Activated CD4-positive, alpha-beta memory T cell treated with anti-CD3 and anti-CD28 coated beads for 36 hours (primary cell): ENCODE measurements around the gene MAS1. TPM values are rescaled to one million over a fixed set of nuclear protein-coding genes. Genes with fewer than 3 reads are reported as not detected.

Experiments used
- CTCF ChIA-PET: fragments of 350-600 bp; sonication (Branson Sonifier 250); formaldehyde crosslinking; loops from one replicate; lab custom pipeline; 2021; ENCODE audit warnings: antibody characterized with exemption, inconsistent platforms; lab: Charles Lee
- POLR2A ChIA-PET: fragments of 350-600 bp; sonication (Branson Sonifier 250); formaldehyde crosslinking; loops from one replicate; lab custom pipeline; 2021; ENCODE audit warnings: antibody characterized with exemption; lab: Charles Lee
- DNase-seq: peaks from one replicate; pipeline ENCODE4 v3.0.0-alpha.2; 2020
- H3K27ac Mint-ChIP-seq: one replicate; pipeline ENCODE4 v1.8.0; 2021; ENCODE audit warnings: mixed read lengths
- H3K27me3 Mint-ChIP-seq: one replicate; pipeline ENCODE4 v1.8.0; 2021; ENCODE audit warnings: mixed read lengths
- H3K36me3 Mint-ChIP-seq: one replicate; pipeline ENCODE4 v1.8.0; 2021; ENCODE audit warnings: mixed read lengths
- H3K4me1 Mint-ChIP-seq: one replicate; pipeline ENCODE4 v1.8.0; 2021; ENCODE audit warnings: low read depth, mixed read lengths
- H3K4me3 Mint-ChIP-seq: one replicate; pipeline ENCODE4 v1.8.0; 2021; ENCODE audit warnings: mild to moderate bottlenecking, mixed read lengths
- H3K9me3 Mint-ChIP-seq: one replicate; pipeline ENCODE4 v1.8.0; 2021; ENCODE audit warnings: mixed read lengths
- intact Hi-C: fragments of 100-400 bp; cut with micrococcal nuclease; formaldehyde crosslinking; loops from one replicate; pipeline ENCODE4 v1.15.1; 2023
- total RNA-seq, 2 experiments: library from RNA; stranded (reverse); gene quantifications; one replicate each; pipeline ENCODE4 v1.2.3, GENCODE V29; 2021

The MAS1 gene
- total RNA-seq, 2 experiments from 2014 or later: not detected

DNA sequence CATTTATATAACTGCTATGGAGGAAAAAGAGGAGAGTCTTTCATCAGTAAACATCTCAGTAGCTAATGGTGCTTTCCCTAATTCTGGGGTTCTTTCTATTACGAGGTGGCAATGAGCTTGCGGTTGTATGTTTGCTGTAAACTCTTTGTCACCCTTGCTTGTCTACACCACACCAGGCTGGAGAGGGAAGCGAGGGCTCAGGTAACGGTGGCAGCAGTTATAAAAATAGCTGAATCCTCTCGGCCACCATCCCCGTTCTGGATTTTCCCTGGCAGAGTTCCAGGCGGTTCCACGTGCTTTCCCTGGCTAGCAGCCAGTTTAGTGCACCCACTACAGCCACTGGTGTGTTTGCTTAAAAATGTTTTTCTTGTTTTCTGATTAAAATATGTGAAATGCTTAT is 39.0 kb downstream of the MAS1 start:
- ChIA-PET CTCF (interaction anchor here (1.0 to 1.5 kb wide), 4 partner anchors 44 to 250 kb away, joined by 3 to 4 read pairs (median 4); partner anchors contain the start of gene WTAP), POLR2A (interaction anchor here (0.6 to 2.9 kb wide), 9 partner anchors 21 to 534 kb away, joined by 3 to 8 read pairs (median 3); partner anchors contain the start of gene WTAP)
- intact Hi-C loops: no loop called here
- H3K4me3 Mint-ChIP-seq: peak overlapping the region; percentile 18
- no peaks in the 10 kb centered on the region for H3K9me3 Mint-ChIP-seq
- peaks cover 37% of the 10 kb centered on the region for H3K4me1 Mint-ChIP-seq
- H3K36me3 Mint-ChIP-seq: no peaks in the 10 kb centered on the region
- peaks cover 2% of the 10 kb centered on the region for H3K27me3 Mint-ChIP-seq
- DNase-seq: peak; percentile 78
- H3K27ac Mint-ChIP-seq: peak overlapping the region; percentile 92

DNA sequence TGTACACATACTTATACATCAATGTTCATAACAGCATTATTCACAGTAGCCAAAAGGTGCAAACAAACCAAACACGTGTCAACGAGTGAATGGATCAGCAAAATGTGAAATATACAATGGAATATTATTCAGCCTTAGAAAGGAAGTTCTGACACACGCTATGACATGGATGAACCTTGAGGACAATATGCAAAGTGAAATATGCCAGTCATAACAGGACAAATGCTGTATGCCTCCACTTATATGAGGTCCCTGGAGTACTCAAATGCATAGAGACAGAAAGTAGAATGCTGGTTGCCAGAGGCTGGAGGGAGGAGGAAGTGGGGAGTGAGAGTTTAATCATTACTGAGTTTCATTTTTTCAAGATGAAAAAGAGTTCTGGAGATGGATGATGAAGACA is 40.3 kb downstream of the MAS1 start:
- H3K27ac Mint-ChIP-seq: peak overlapping the region; percentile 92
- H3K4me3 Mint-ChIP-seq: no peak overlapping the region
- peak; percentile 69 for DNase-seq
- POLR2A ChIA-PET: interaction anchor here (1.3 to 2.9 kb wide), 5 partner anchors 43 to 533 kb away, joined by 3 to 8 read pairs (median 7); partner anchors contain the start of gene WTAP
- H3K9me3 Mint-ChIP-seq: peaks cover 6% of the 10 kb centered on the region
- CTCF ChIA-PET: interaction anchor here (0.8 to 1.0 kb wide), 3 partner anchors 10 to 251 kb away, joined by 3 to 4 read pairs (median 3); no protein-coding TSS in a partner anchor
- H3K4me1 Mint-ChIP-seq: peaks cover 37% of the 10 kb centered on the region
- peaks cover 2% of the 10 kb centered on the region for H3K27me3 Mint-ChIP-seq
- intact Hi-C loops: loop anchor here (1.0 kb wide), 11 partner anchors 10 to 892 kb away; partner anchors contain the start of genes MRPL18 and WTAP
- H3K36me3 Mint-ChIP-seq: no peaks in the 10 kb centered on the region

DNA sequence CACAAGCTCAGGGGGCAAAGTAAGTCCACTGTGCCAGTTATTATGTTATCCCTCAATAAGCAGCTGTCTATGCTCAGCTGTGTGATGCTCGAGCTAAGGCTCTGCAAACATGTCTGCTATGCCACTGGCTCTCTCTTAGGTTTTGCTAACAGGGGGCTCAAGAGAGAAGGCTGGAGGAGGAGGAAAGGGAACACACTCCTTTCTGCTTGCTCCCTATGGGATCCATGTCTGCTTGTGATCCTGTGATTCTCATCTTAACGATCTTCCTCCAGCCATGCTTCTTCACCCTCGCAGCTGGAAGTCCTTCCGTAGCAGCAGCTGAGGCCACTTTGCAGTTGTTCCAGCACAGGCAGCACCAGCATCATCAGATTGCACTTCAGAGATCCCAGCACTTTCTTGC is 41.1 kb downstream of the MAS1 start:
- no peak for DNase-seq
- CTCF ChIA-PET: interaction anchor here (1.0 to 1.1 kb wide), 2 partner anchors 9 to 588 kb away, joined by 3 to 4 read pairs; no protein-coding TSS in a partner anchor
- Mint-ChIP-seq H3K27me3 (peaks cover 2% of the 10 kb centered on the region), H3K27ac (peak overlapping the region; percentile 92), H3K4me3 (no peak overlapping the region), H3K36me3 (no peaks in the 10 kb centered on the region), H3K9me3 (peaks cover 6% of the 10 kb centered on the region), H3K4me1 (peaks cover 37% of the 10 kb centered on the region)
- intact Hi-C loops: loop anchor here (1.0 kb wide), 11 partner anchors 9 to 893 kb away; partner anchors contain the start of genes MRPL18 and WTAP
- POLR2A ChIA-PET: interaction anchor here (1.3 to 2.9 kb wide), 2 partner anchors 42 to 205 kb away, joined by 7 to 8 read pairs; partner anchors contain the start of gene WTAP

DNA sequence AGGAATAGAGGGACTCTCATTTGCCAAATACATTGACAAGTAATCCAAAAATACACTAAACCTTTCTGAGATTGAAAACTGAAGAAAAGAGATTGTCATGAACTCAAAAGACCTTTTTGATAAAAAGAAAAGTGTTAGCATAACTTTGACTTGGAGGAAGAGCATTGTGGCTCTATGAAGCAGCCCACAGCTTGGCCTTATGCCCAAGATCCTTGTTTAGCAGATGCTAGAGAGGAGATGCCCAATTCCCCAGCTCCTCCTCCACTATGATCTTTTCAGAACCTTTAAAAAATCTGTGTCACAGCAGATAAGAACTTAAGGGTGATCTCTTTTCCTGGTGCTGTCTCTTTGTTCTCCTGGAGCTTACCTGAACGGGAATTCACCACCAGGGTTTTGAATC is 42.3 kb downstream of the MAS1 start:
- POLR2A ChIA-PET: no interaction called here
- H3K27me3 Mint-ChIP-seq: no peaks in the 10 kb centered on the region
- H3K9me3 Mint-ChIP-seq: peaks cover 6% of the 10 kb centered on the region
- CTCF ChIA-PET: interaction anchor here (1.0 kb wide), 1 partner anchor 586 kb away, joined by 4 read pairs; no protein-coding TSS in a partner anchor
- no peak overlapping the region for H3K27ac Mint-ChIP-seq
- peaks cover 37% of the 10 kb centered on the region for H3K4me1 Mint-ChIP-seq
- intact Hi-C loops: no loop called here
- no peak overlapping the region for H3K4me3 Mint-ChIP-seq
- no peak for DNase-seq
- H3K36me3 Mint-ChIP-seq: no peaks in the 10 kb centered on the region

DNA sequence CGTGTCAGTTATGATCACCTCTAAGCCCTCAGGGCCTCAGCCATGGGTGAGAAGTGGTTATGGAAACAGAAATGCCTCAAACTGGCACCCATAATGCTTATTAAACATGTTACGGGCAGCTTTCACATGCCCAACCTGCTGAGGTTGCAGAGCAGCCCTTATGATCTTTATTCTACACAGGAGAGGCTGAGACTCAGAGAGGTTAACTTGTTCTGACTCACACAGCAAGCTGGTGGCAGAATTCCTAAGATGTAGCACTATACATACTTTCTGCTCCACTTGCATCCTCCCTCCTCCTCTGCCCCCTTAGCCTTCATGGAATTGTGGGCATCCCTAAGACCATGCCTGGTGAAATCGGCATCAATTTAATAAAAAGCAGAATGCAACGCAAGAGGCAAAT is 43.4 kb downstream of the MAS1 start:
- no peak overlapping the region for H3K27ac Mint-ChIP-seq
- ChIA-PET CTCF (no interaction called here), POLR2A (no interaction called here)
- no peak overlapping the region for H3K4me3 Mint-ChIP-seq
- H3K27me3 Mint-ChIP-seq: peaks cover 4% of the 10 kb centered on the region
- H3K4me1 Mint-ChIP-seq: peaks cover 34% of the 10 kb centered on the region
- peaks cover 6% of the 10 kb centered on the region for H3K9me3 Mint-ChIP-seq
- no peak for DNase-seq
- no peaks in the 10 kb centered on the region for H3K36me3 Mint-ChIP-seq
- intact Hi-C loops: no loop called here

DNA sequence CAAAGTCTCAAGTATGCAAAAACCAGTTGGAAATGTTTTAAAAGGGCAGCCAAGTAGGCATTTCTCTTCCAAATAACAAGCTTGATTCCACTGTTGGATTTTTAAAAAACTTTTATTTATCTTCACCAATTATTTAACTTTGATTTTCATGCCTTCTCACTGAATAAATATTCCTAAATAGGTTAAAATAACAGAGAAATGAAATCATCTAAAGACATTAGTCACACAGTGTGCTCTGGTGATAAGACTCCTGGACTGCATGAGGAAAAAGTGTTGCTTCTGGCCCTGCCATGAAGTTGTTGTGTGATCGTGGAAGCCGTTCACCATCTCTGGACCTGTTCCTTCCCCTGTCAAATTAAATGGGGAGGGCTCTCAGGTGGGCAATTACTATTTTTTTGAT is 44.3 kb downstream of the MAS1 start:
- ChIA-PET CTCF (no interaction called here), POLR2A (no interaction called here)
- DNase-seq: no peak
- Mint-ChIP-seq H3K27ac (no peak overlapping the region), H3K4me3 (no peak overlapping the region), H3K36me3 (no peaks in the 10 kb centered on the region), H3K4me1 (peaks cover 26% of the 10 kb centered on the region), H3K9me3 (peaks cover 6% of the 10 kb centered on the region), H3K27me3 (peaks cover 4% of the 10 kb centered on the region)
- intact Hi-C loops: no loop called here

DNA sequence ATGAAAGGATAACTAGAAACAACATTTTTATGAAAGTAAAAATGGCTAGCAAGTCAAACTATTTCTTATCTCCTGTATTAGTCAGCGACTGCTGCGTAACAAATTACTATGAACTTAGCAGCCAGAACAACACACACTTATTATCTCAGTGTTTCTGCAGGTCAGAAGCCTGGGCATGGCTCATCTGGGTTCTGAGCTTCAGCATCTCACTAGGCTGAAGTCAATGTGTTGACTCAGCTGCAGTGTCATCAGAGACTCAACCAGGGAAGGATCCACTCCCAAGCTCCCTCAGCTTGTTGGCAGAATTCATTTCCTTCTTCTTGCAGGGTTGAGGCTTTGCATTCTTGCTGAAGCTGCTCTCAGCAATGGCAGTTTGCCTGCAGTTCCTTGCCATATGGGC is 44.8 kb downstream of the MAS1 start:
- Mint-ChIP-seq H3K36me3 (no peaks in the 10 kb centered on the region), H3K27me3 (peaks cover 4% of the 10 kb centered on the region), H3K27ac (no peak overlapping the region), H3K4me1 (peaks cover 20% of the 10 kb centered on the region), H3K4me3 (no peak overlapping the region), H3K9me3 (peaks cover 6% of the 10 kb centered on the region)
- intact Hi-C loops: no loop called here
- POLR2A ChIA-PET: no interaction called here
- CTCF ChIA-PET: no interaction called here
- no peak for DNase-seq

DNA sequence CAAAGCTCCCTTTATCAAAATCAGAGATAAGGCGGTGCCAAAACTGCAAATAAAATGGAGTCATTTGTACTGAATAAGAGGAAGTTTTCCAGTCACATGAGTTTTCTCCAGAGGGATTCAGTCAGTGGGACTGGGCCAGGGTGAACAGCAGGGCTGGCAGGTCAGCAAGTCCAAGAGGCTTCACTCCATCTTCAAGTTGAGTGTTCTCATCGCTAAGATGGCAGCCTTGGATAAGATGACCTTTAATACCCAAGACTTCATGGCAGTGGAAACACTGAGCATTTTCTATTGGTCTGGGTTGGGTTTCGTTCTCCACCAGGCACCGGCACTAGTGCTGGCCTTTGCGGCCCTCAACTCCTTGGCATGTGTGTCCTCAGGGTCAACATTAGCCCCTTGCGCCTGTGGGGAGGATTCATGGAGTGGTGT is 48.8 kb downstream of the MAS1 start:
- ChIA-PET POLR2A (no interaction called here), CTCF (interaction anchor here (0.9 to 2.3 kb wide), 2 partner anchors 76 to 77 kb away, joined by 3 to 24 read pairs; no protein-coding TSS in a partner anchor)
- peaks cover 15% of the 10 kb centered on the region for H3K9me3 Mint-ChIP-seq
- no peak overlapping the region for H3K4me3 Mint-ChIP-seq
- peaks cover 8% of the 10 kb centered on the region for H3K27me3 Mint-ChIP-seq
- no peak overlapping the region for H3K27ac Mint-ChIP-seq
- peaks cover 3% of the 10 kb centered on the region for H3K4me1 Mint-ChIP-seq
- no peak for DNase-seq
- H3K36me3 Mint-ChIP-seq: peaks cover 2% of the 10 kb centered on the region
- intact Hi-C loops: loop anchor here (2.0 to 5.0 kb wide), 3 partner anchors 219 to 772 kb away; partner anchors contain the start of gene FNDC1

Other genes starting within 250 kb of the MAS1 start
- 100 to 1,000 TPM; 103 to 108 TPM for gene SOD2, start 197.7 kb upstream of the MAS1 start, total RNA-seq
- gene WTAP, start 163.5 kb upstream of the MAS1 start, total RNA-seq: 10 to 100 TPM; 87.6 to 90.2 TPM
- gene ACAT2, start 128.9 kb upstream of the MAS1 start, total RNA-seq: 100 to 1,000 TPM; 115 to 116 TPM
- gene TCP1, start 101.4 kb upstream of the MAS1 start, total RNA-seq: 100 to 1,000 TPM; 429 to 438 TPM
- 10 to 100 TPM; 84.6 to 89.9 TPM for gene MRPL18, start 100.5 kb upstream of the MAS1 start, total RNA-seq
- gene PNLDC1, start 90.7 kb upstream of the MAS1 start, total RNA-seq: under 1 TPM; 0.29 to 0.31 TPM
- 10 to 100 TPM; 73.5 to 75.5 TPM for gene IGF2R, start 78.1 kb downstream of the MAS1 start, total RNA-seq
- under 1 TPM; 0.14 to 0.99 TPM for gene SLC22A1, start 230.8 kb downstream of the MAS1 start, total RNA-seq